NT2/D1 (cell line): Measurements from ENCODE around the gene LRRC9.
"Not testable (repeated sequence)": the region's sequence is repeated elsewhere in the genome, so short reads cannot be mapped to it uniquely, and the experiment has no call there.

Experiments used
- DNase-seq: peaks from one replicate; pipeline ENCODE4 v3.0.0-alpha.2; 2011; ENCODE audit warnings: low read depth, low spot score
- H3K27me3 ChIP-seq: 2 replicates; pipeline ENCODE4 v1.6.0; 2011; ENCODE audit warnings: mild to moderate bottlenecking; ENCODE audit not compliant: insufficient read length, insufficient read depth
- H3K36me3 ChIP-seq: 2 replicates; pipeline ENCODE4 v1.6.1; 2011; ENCODE audit warnings: mild to moderate bottlenecking, low read length, mixed read lengths; ENCODE audit not compliant: insufficient read depth, insufficient read length
- H3K4me1 ChIP-seq: 2 replicates; pipeline ENCODE4 v1.5.1; 2011; ENCODE audit not compliant: insufficient read depth, insufficient read length
- H3K4me3 ChIP-seq: 2 replicates; pipeline ENCODE4 v1.5.1; 2011; ENCODE audit warnings: low read depth; ENCODE audit not compliant: insufficient read length
- H3K9ac ChIP-seq: 2 replicates; pipeline ENCODE4 v1.6.0; 2011; ENCODE audit warnings: low read depth; ENCODE audit not compliant: insufficient read length
- H3K9me3 ChIP-seq: 2 replicates; pipeline ENCODE4 v1.5.1; 2011; ENCODE audit warnings: mild to moderate bottlenecking, low read length; ENCODE audit not compliant: insufficient read depth
- SUZ12 ChIP-seq: IDR thresholded peaks from 2 replicates; pipeline ENCODE4 v1.6.1; 2011; ENCODE audit not compliant: insufficient read length, insufficient read depth; ENCODE audit errors: extremely low read depth
- YY1 ChIP-seq: IDR thresholded peaks from 2 replicates; pipeline ENCODE4 v1.6.1; 2011; ENCODE audit not compliant: insufficient read length, insufficient read depth
- ZNF274 ChIP-seq: IDR thresholded peaks from 2 replicates; pipeline ENCODE4 v1.6.1; 2011; ENCODE audit warnings: mild to moderate bottlenecking, low read depth, low read length

The LRRC9 gene

GRCh38 chr14:60095781-60096450 lies 176.0 kb downstream of the LRRC9 start:
- no peaks in the 10 kb centered on the region; the same call in 1 of the 2 replicates for H3K9me3 ChIP-seq
- no peaks in the 10 kb centered on the region for H3K27me3 ChIP-seq
- no peak overlapping the region for H3K4me3 ChIP-seq
- peaks cover 25% of the 10 kb centered on the region for H3K36me3 ChIP-seq
- TF ChIP-seq SUZ12: no peak
- H3K4me1 ChIP-seq: no peaks in the 10 kb centered on the region
- DNase-seq: no peak
- no peak overlapping the region for H3K9ac ChIP-seq

- H3K27me3 ChIP-seq: no peaks in the 10 kb centered on the region
- peaks cover 27% of the 10 kb centered on the region for H3K36me3 ChIP-seq
- H3K4me1 ChIP-seq: no peaks in the 10 kb centered on the region
- no peak for TF ChIP-seq ZNF274
- no peak for TF ChIP-seq SUZ12
- TF ChIP-seq YY1: no peak
- no peak for DNase-seq
- H3K9ac ChIP-seq: no peak overlapping the region
- H3K9me3 ChIP-seq: no peaks in the 10 kb centered on the region; the same call in 1 of the 2 replicates
- no peak overlapping the region for H3K4me3 ChIP-seq
These were observed 178.0 kb downstream of the LRRC9 start for GRCh38 chr14:60097974-60098373.

- H3K9me3 ChIP-seq, H3K27me3 ChIP-seq, H3K4me3 ChIP-seq, H3K9ac ChIP-seq, DNase-seq, H3K4me1 ChIP-seq: not testable (repeated sequence)
- peaks cover 31% of the 10 kb centered on the region for H3K36me3 ChIP-seq
These were observed 179.9 kb downstream of the LRRC9 start for GRCh38 chr14:60099855-60100254.

GRCh38 chr14:60101786-60102185 lies 181.8 kb downstream of the LRRC9 start:
- Histone ChIP-seq H3K27me3 (no peaks in the 10 kb centered on the region), H3K4me3 (no peak overlapping the region), H3K9ac (no peak overlapping the region), H3K9me3 (no peaks in the 10 kb centered on the region; the same call in 1 of the 2 replicates), H3K36me3 (peaks cover 23% of the 10 kb centered on the region), H3K4me1 (no peaks in the 10 kb centered on the region)
- no peak for DNase-seq
- TF ChIP-seq YY1: no peak
- no peak for TF ChIP-seq SUZ12
- TF ChIP-seq ZNF274: no peak

GRCh38 chr14:60102389-60102788 lies 182.4 kb downstream of the LRRC9 start:
- DNase-seq: no peak
- Histone ChIP-seq H3K9me3 (no peaks in the 10 kb centered on the region; the same call in 1 of the 2 replicates), H3K27me3 (no peaks in the 10 kb centered on the region), H3K4me3 (no peak overlapping the region), H3K4me1 (no peaks in the 10 kb centered on the region), H3K36me3 (peaks cover 21% of the 10 kb centered on the region), H3K9ac (no peak overlapping the region)
- TF ChIP-seq YY1: no peak
- no peak for TF ChIP-seq SUZ12
- no peak for TF ChIP-seq ZNF274

- DNase-seq: no peak
- Histone ChIP-seq H3K4me3 (no peak overlapping the region), H3K27me3 (no peaks in the 10 kb centered on the region), H3K9me3 (no peaks in the 10 kb centered on the region), H3K4me1 (no peaks in the 10 kb centered on the region), H3K36me3 (peaks cover 28% of the 10 kb centered on the region), H3K9ac (no peak overlapping the region)
- TF ChIP-seq SUZ12 (no peak), ZNF274 (no peak), YY1 (no peak)
These were observed 186.4 kb downstream of the LRRC9 start for GRCh38 chr14:60106339-60106738.

- H3K9me3 ChIP-seq: no peaks in the 10 kb centered on the region
- TF ChIP-seq ZNF274: no peak
- TF ChIP-seq SUZ12: no peak
- TF ChIP-seq YY1: no peak
- no peak for DNase-seq
- H3K36me3 ChIP-seq: peaks cover 26% of the 10 kb centered on the region
- H3K4me3 ChIP-seq: no peak overlapping the region
- no peak overlapping the region for H3K9ac ChIP-seq
- no peaks in the 10 kb centered on the region for H3K27me3 ChIP-seq
- no peaks in the 10 kb centered on the region for H3K4me1 ChIP-seq
These were observed 187.5 kb downstream of the LRRC9 start for GRCh38 chr14:60107477-60107876.
